Transverse colon (tissue), 4 donors: Measurements from ENCODE around the gene SBNO2. TPM values are rescaled to one million over a fixed set of nuclear protein-coding genes. Genes with fewer than 3 reads are reported as not detected.

Experiments
- DNase-seq: peaks from one replicate; pipeline ENCODE4 v3.0.0-alpha.2; 2019
- H3K27ac ChIP-seq, 4 donors: fragments of 200-600 bp; sonication (generic); 2 replicates each; pipeline ENCODE4 v1.5.1; 2016 to 2018; ENCODE audit warnings: inconsistent platforms in 4 of 4
- H3K27me3 ChIP-seq: fragments of 200-600 bp; sonication (generic); 2 replicates; pipeline ENCODE4 v1.5.1; 2017; ENCODE audit warnings: inconsistent platforms
- H3K36me3 ChIP-seq, 4 donors: fragments of 200-600 bp; sonication (generic); 2 replicates each; pipeline ENCODE4 v1.5.1; 2017 to 2019; ENCODE audit warnings: inconsistent platforms in 4 of 4
- H3K4me1 ChIP-seq, 4 donors: fragments of 200-600 bp; sonication (generic); 2 replicates each; pipeline ENCODE4 v1.5.1; 2017 to 2020; ENCODE audit warnings: inconsistent platforms in 4 of 4
- H3K4me3 ChIP-seq, 4 donors: fragments of 200-600 bp; sonication (generic); 1 replicate in 1 of 4; 2 replicates in 3 of 4; pipeline versions ENCODE4 v1.5.1 to v1.6.1; 2017 to 2019; ENCODE audit warnings: inconsistent platforms in 4 of 4
- H3K9me3 ChIP-seq, 2 donors: fragments of 200-600 bp; sonication (generic); 2 replicates each; pipeline ENCODE4 v1.5.1; 2017 to 2019; ENCODE audit warnings: inconsistent platforms in 2 of 2
- EP300 ChIP-seq: sonication (generic); formaldehyde crosslinking; IDR thresholded peaks from one replicate; pipeline ENCODE4 v1.6.1; 2017; ENCODE audit warnings: antibody characterized with exemption, low read depth
- POLR2A ChIP-seq: fragments of 450-650 bp; IDR thresholded peaks from one replicate; pipeline ENCODE4 v1.6.1; 2016; ENCODE audit warnings: antibody characterized with exemption, mild to moderate bottlenecking, moderate library complexity
- POLR2AphosphoS5 ChIP-seq, 3 donors: sonication (generic); formaldehyde crosslinking; IDR thresholded peaks; one replicate each; pipeline ENCODE4 v1.6.1; 2016; ENCODE audit warnings: antibody characterized with exemption in 3 of 3
- WGBS, 2 donors: methylation state at CpG; one replicate each; pipeline ENCODE4 v1.1.5; 2018; ENCODE audit warnings: low coverage in 1 of 2; 5-methylcytosine and 5-hydroxymethylcytosine counted together
- in situ Hi-C, 4 donors: fragments of 200-750 bp; cut with MboI; loops; one replicate each; pipeline versions ENCODE4 v1.15.0 to v1.15.1; 2017; ENCODE audit warnings: low sequenced_read_pairs in 3 of 4, low pct_ligation_motif_present in 1 of 4, low pct_unique_long_range_greater_than_20kb in 1 of 4
- intact Hi-C: fragments of 100-400 bp; cut with DNase I; formaldehyde crosslinking; loops from one replicate; pipeline ENCODE4 v1.15.1; 2023; ENCODE audit warnings: low total_unique reads
- total RNA-seq, 4 donors: library from RNA; depleted of rRNA; stranded (reverse); fragments of >200 nt; gene quantifications; one replicate each; pipeline ENCODE4 v1.1.0, GENCODE V29; 2016
- TF ChIP-seq, protein P1 (sequence below), 5 experiments: fragments of 200-600 bp in 3 of 5; fragments of 450-650 bp in 2 of 5; sonication (generic) in 3 of 5; IDR thresholded peaks; 1 replicate in 2 of 5; 2 replicates in 3 of 5; pipeline ENCODE4 v1.5.1; 2016 to 2017; ENCODE audit warnings: antibody characterized with exemption in 5 of 5, inconsistent platforms in 3 of 5, mild to moderate bottlenecking in 2 of 5, moderate library complexity in 1 of 5

SBNO2 gene
- total RNA-seq, 4 donors from 2014 or later = 34.5 to 142 (median 48.3) TPM

- intact Hi-C loops = no loop called here
- Histone ChIP-seq H3K4me3 (no peak overlapping the region), H3K9me3 (no peaks in the 10 kb centered on the region), H3K27ac (peak overlapping the region in 2 of 4 donors; percentile 18 to 44), H3K27me3 (no peaks in the 10 kb centered on the region), H3K4me1 (peaks cover 8 to 33% (median 21%) of the 10 kb centered on the region in 4 donors), H3K36me3 (no peaks in the 10 kb centered on the region)
- TF ChIP-seq POLR2A (no peak), POLR2AphosphoS5 (IDR thresholded peaks at IDR 0.05) (no peak), EP300 (no peak)
- TF ChIP-seq, protein P1, sequence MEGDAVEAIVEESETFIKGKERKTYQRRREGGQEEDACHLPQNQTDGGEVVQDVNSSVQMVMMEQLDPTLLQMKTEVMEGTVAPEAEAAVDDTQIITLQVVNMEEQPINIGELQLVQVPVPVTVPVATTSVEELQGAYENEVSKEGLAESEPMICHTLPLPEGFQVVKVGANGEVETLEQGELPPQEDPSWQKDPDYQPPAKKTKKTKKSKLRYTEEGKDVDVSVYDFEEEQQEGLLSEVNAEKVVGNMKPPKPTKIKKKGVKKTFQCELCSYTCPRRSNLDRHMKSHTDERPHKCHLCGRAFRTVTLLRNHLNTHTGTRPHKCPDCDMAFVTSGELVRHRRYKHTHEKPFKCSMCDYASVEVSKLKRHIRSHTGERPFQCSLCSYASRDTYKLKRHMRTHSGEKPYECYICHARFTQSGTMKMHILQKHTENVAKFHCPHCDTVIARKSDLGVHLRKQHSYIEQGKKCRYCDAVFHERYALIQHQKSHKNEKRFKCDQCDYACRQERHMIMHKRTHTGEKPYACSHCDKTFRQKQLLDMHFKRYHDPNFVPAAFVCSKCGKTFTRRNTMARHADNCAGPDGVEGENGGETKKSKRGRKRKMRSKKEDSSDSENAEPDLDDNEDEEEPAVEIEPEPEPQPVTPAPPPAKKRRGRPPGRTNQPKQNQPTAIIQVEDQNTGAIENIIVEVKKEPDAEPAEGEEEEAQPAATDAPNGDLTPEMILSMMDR (IDR thresholded peaks at IDR 0.05) = no peak
- 38 to 69% methylated on average over 6 to 10 of the region's 11 CpGs for WGBS, 2 donors
- in situ Hi-C loops = no loop called here
- DNase-seq = peak; percentile 68
Measured at GRCh38 chr19:1181606-1182005, 7.5 kb upstream of the SBNO2 start.

- Histone ChIP-seq H3K9me3 (no peaks in the 10 kb centered on the region), H3K4me1 (peaks cover 8 to 35% (median 26%) of the 10 kb centered on the region in 4 donors), H3K27ac (peak overlapping the region; percentile 9 to 61 (median 32)), H3K27me3 (no peaks in the 10 kb centered on the region), H3K4me3 (no peak overlapping the region), H3K36me3 (no peaks in the 10 kb centered on the region)
- in situ Hi-C loops = no loop called here
- no peak for TF ChIP-seq POLR2A
- TF ChIP-seq, protein P1 (IDR thresholded peaks at IDR 0.05) = no peak
- no peak for TF ChIP-seq EP300
- no peak for TF ChIP-seq POLR2AphosphoS5 (IDR thresholded peaks at IDR 0.05)
- intact Hi-C loops = no loop called here
- WGBS, 2 donors = 42 to 64% methylated on average over 2 to 24 of the region's 25 CpGs
- DNase-seq = no peak
Measured at GRCh38 chr19:1177322-1178114, 3.5 kb upstream of the SBNO2 start.

- Histone ChIP-seq H3K4me1 (peaks cover 8 to 39% (median 31%) of the 10 kb centered on the region in 4 donors), H3K36me3 (no peaks in the 10 kb centered on the region), H3K4me3 (peak overlapping the region; percentile 69 to 100 (median 80)), H3K27me3 (no peaks in the 10 kb centered on the region), H3K27ac (peak overlapping the region; percentile 95 to 98 (median 96)), H3K9me3 (no peaks in the 10 kb centered on the region)
- TF ChIP-seq POLR2AphosphoS5 (IDR thresholded peaks at IDR 0.05) (no peak), EP300 (no peak), POLR2A (no peak)
- TF ChIP-seq, protein P1 (IDR thresholded peaks at IDR 0.05) = no peak
- intact Hi-C loops (no loop called here), in situ Hi-C loops (no loop called here)
- 2 to 4% methylated on average over 13 to 47 of the region's 47 CpGs for WGBS, 2 donors
- no peak for DNase-seq
Measured at GRCh38 chr19:1173159-1173844, 766 bp downstream of the SBNO2 start.
